GM12875 (cell line): ENCODE measurements around the gene MYH9.
A peak's percentile ranks its signal among the peaks of the same experiment; 100 is the strongest.
"Not testable (repeated sequence)": the region's sequence is repeated elsewhere in the genome, so short reads cannot be mapped to it uniquely, and the experiment has no call there.

Experiments used
- H3K4me3 ChIP-seq: one replicate; pipeline ENCODE4 v1.5.1; 2011; ENCODE audit warnings: low read depth, low read length, control low read depth
- CTCF ChIP-seq: IDR thresholded peaks from 2 replicates; pipeline ENCODE4 v1.5.1; 2011; ENCODE audit warnings: low read depth, mild to moderate bottlenecking, control low read depth, inconsistent platforms, low read length, moderate library complexity, borderline replicate concordance; ENCODE audit not compliant: insufficient read depth

The MYH9 gene

DNA sequence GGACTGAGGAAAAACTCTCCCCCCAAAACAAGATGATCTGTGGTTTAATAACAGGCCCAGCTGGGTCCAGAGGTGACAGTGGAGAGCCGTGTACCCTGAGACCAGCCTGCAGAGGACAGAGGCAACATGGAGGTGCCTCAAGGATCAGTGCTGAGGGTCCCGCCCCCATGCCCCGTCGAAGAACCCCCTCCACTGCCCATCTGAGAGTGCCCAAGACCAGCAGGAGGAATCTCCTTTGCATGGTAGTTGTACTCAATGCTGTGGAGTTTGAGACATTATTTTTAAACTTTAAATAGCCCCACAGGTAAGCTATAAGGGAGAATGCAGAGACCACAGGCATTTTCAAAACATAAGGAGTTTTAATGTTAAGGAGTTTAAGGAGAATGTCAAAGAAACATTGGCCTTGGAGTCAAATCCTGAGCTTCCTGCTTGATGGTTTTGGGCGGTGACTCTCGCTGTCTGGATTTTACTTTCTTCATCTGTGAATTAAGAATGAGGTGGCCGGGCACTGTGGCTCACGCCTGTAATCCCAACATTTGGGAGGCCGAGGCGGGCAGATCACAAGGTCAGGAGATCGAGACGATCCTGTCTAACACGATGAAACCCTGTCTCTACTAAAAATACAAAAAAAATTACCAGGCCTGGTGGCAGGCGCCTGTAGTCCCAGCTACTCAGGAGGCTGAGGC is 128.0 kb downstream of the MYH9 start:
- TF ChIP-seq CTCF, result no peak
- no peak overlapping the region for H3K4me3 ChIP-seq

- H3K4me3 ChIP-seq, result no peak overlapping the region
- TF ChIP-seq CTCF, result no peak
These were observed 128.8 kb downstream of the MYH9 start for GRCh38 chr22:36258701-36259614.

GRCh38 chr22:36257948-36258670 is 129.7 kb downstream of the MYH9 start:
- TF ChIP-seq CTCF, result no peak
- no peak overlapping the region for H3K4me3 ChIP-seq

DNA sequence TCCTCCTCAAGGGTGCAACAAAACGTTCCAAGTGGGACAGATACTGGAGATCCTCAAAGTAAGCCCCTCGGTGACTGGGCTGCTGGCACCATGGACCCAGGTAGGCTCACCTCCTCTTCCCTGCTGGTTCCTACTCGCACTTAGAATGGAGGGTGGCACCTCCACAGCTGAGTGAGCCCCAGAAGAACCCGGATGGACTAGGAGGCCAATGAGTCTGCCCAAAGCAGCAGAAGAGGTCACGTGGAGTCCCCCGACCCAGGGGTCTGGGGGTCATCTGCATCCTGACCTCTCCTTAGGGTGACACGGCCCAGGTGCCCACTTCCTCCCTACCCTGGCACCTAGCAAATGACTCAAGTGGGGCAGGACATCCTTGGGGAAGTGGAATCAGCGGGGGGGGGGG is 130.5 kb downstream of the MYH9 start:
- no peak for TF ChIP-seq CTCF
- no peak overlapping the region for H3K4me3 ChIP-seq

DNA sequence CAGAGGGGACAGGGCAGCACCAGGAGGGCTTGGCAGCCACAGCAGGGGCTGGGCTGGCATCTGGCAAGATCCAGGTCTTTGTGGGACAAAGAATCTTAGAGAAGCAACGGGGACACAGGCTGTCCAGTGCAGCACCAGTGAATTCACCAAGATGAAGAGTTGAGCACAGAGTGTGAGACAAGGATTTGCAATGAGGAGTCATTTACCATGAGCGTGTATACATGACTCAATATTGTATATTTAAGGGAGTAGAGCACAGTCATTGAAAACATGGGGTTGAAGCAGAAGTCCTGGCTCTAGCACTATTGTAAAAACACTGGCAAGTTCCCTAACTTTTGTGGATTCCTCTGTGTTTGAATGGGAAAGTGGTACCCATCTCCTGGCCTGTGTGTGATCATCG is 131.3 kb downstream of the MYH9 start:
- H3K4me3 ChIP-seq, result no peak overlapping the region
- no peak for TF ChIP-seq CTCF

GRCh38 chr22:36255572-36255971 is 132.2 kb downstream of the MYH9 start:
- not testable (repeated sequence) for H3K4me3 ChIP-seq

GRCh38 chr22:36253523-36254490 is 134.0 kb downstream of the MYH9 start:
- no peak for TF ChIP-seq CTCF
- H3K4me3 ChIP-seq, result peak overlapping the region; percentile 59
